CD4-positive, alpha-beta T cell (primary cell): ENCODE results near the gene NIF3L1. TPM values are rescaled to one million over a fixed set of nuclear protein-coding genes. Genes with fewer than 3 reads are reported as not detected.

Experiments
- ATAC-seq: fragments of 200-7000 bp; cut with Tn5 transposase; one replicate; pipeline ENCODE4 v1.10.0; 2022; ENCODE audit warnings: mild to moderate bottlenecking; ENCODE audit not compliant: poor library complexity
- CTCF ChIA-PET: fragments of 350-600 bp; sonication (Branson Sonifier 250); formaldehyde crosslinking; loops from one replicate; lab custom pipeline; 2021; ENCODE audit warnings: antibody characterized with exemption, inconsistent platforms; lab: Charles Lee
- POLR2A ChIA-PET: fragments of 350-600 bp; sonication (Branson Sonifier 250); formaldehyde crosslinking; loops from one replicate; lab custom pipeline; 2021; ENCODE audit warnings: antibody characterized with exemption, inconsistent platforms; lab: Charles Lee
- DNase-seq, 14 experiments: peaks; one replicate each; pipeline ENCODE4 v3.0.0-alpha.2; 2013 to 2020; ENCODE audit warnings: mixed read lengths in 2 of 14
- H3K27ac ChIP-seq, 2 donors: one replicate each; pipeline versions ENCODE4 v1.5.1 to v1.7.0; 2013; ENCODE audit warnings: low read length in 2 of 2, low read depth in 1 of 2, mild to moderate bottlenecking in 1 of 2
- H3K27me3 ChIP-seq, 2 experiments: 1 replicate in 1 of 2; 2 replicates in 1 of 2; pipeline versions ENCODE4 v1.6.1 to v1.7.0; 2013; ENCODE audit warnings: low read length in 2 of 2, control low read depth in 1 of 2, mild to moderate bottlenecking in 1 of 2, moderate library complexity in 1 of 2; ENCODE audit not compliant: insufficient read depth in 2 of 2, control insufficient read depth in 1 of 2
- H3K36me3 ChIP-seq: one replicate; pipeline ENCODE4 v1.6.1; 2013; ENCODE audit warnings: low read length, control low read depth; ENCODE audit not compliant: insufficient read depth
- H3K4me1 ChIP-seq: one replicate; pipeline ENCODE4 v1.6.1; 2013; ENCODE audit warnings: low read length, control low read depth; ENCODE audit not compliant: insufficient read depth
- H3K4me3 ChIP-seq: one replicate; pipeline ENCODE4 v1.5.1; 2013; ENCODE audit warnings: mild to moderate bottlenecking, low read length, moderate library complexity
- H3K9me3 ChIP-seq, 2 experiments: 1 replicate in 1 of 2; 2 replicates in 1 of 2; pipeline versions ENCODE4 v1.6.1 to v1.7.0; 2013; ENCODE audit warnings: low read length in 2 of 2, mild to moderate bottlenecking in 2 of 2, control low read depth in 1 of 2, moderate library complexity in 1 of 2; ENCODE audit not compliant: control insufficient read depth in 1 of 2, insufficient read depth in 1 of 2
- H3K27ac Mint-ChIP-seq: one replicate; pipeline ENCODE4 v1.8.0; 2020; ENCODE audit warnings: mixed read lengths
- H3K27me3 Mint-ChIP-seq: one replicate; pipeline ENCODE4 v1.8.0; 2021; ENCODE audit warnings: mixed read lengths
- H3K36me3 Mint-ChIP-seq: one replicate; pipeline ENCODE4 v1.8.0; 2021; ENCODE audit warnings: low read depth, mixed read lengths
- H3K4me1 Mint-ChIP-seq: one replicate; pipeline ENCODE4 v1.8.0; 2021; ENCODE audit warnings: low read depth, mixed read lengths
- H3K4me3 Mint-ChIP-seq: one replicate; pipeline ENCODE4 v1.8.0; 2020; ENCODE audit warnings: mild to moderate bottlenecking, mixed read lengths
- H3K9me3 Mint-ChIP-seq: one replicate; pipeline ENCODE4 v1.8.0; 2020; ENCODE audit warnings: mixed read lengths
- CTCF ChIP-seq: fragments of 200-600 bp; IDR thresholded peaks from one replicate; pipeline ENCODE4 v1.8.0; 2022; ENCODE audit warnings: antibody characterized with exemption, mild to moderate bottlenecking
- intact Hi-C, 2 experiments: fragments of 100-400 bp; cut with DNase I in 1 of 2; cut with micrococcal nuclease in 1 of 2; formaldehyde crosslinking; loops; one replicate each; pipeline versions ENCODE4 v1.15.1 to v1.9.0; 2023 to 2025; cut with DNase I, micrococcal nuclease
- polyA plus RNA-seq, 2 donors: library from polyadenylated mRNA; unstranded; fragments of 120-200 nt; gene quantifications; one replicate each; pipeline ENCODE4 v1.2.1, GENCODE V29; 2013
- total RNA-seq, 174 experiments: library from RNA in 2 of 174; stranded (reverse) in 2 of 174; gene quantifications; one replicate each; pipeline ENCODE4 v1.2.3 and lab custom pipeline; 2021 to 2026

The NIF3L1 gene
- 1 to 10 TPM; 6.1 to 6.7 TPM for total RNA-seq
- polyA plus RNA-seq (2013, experiment 1 of 2), result 19.5 TPM
- 18.7 TPM for polyA plus RNA-seq (2013, experiment 2 of 2)
- total RNA-seq (lab: John Stamatoyannopoulos, UW), result 5.8 to 41.2 (median 26.3) reads per million in 172 experiments

GRCh38 chr2:200888704-200889625 lies at the start of gene NIF3L1, which contains the start of gene PPIL3:
TSS of gene NIF3L1 (plus strand) at chr2:200889371. CDS start at chr2:200891944, 2,573 bp downstream.
TSS of gene PPIL3 (minus strand) at chr2:200889077. CDS start at chr2:200887615, 1,462 bp downstream.
- intact Hi-C loops, result loop anchor here (1.0 to 5.0 kb wide), 9 partner anchors 12 to 1378 kb away; partner anchors contain the start of genes BZW1 (in 1 of the 2), CLK1 (in 1 of the 2) and SGO2 (in 1 of the 2)
- ChIA-PET CTCF (interaction anchor here (0.6 to 2.1 kb wide), 10 partner anchors 10 to 348 kb away, joined by 3 to 16 read pairs (median 6); partner anchors contain the start of genes CLK1 and ORC2), POLR2A (interaction anchor here (0.6 to 4.2 kb wide), 29 partner anchors 9 to 1746 kb away, joined by 3 to 267 read pairs (median 5); partner anchors contain the start of genes ALS2, BZW1, CASP10 and CASP8)
- Mint-ChIP-seq H3K4me3 (peak within 1 kb of the TSS; percentile 94), H3K9me3 (no peaks in the 10 kb centered on the region), H3K27me3 (no peaks in the 10 kb centered on the region), H3K27ac (peak within 1 kb of the TSS; percentile 99), H3K36me3 (peaks cover 53% of the 10 kb centered on the region), H3K4me1 (peaks cover 42% of the 10 kb centered on the region)
- Histone ChIP-seq H3K27me3 (no peaks in the 10 kb centered on the region), H3K4me3 (peak within 1 kb of the TSS; percentile 64), H3K27ac (peak within 1 kb of the TSS; percentile 92 to 94), H3K4me1 (peaks cover 36% of the 10 kb centered on the region), H3K9me3 (no peaks in the 10 kb centered on the region), H3K36me3 (peaks cover 19% of the 10 kb centered on the region)
- no peak for TF ChIP-seq CTCF
- DNase-seq (peak; percentile 93 to 99 (median 95)), ATAC-seq (peak; percentile 67)

- no peaks in the 10 kb centered on the region for H3K27me3 ChIP-seq
- no peak for TF ChIP-seq CTCF
- CTCF ChIA-PET, result interaction anchor here (0.5 kb wide), 1 partner anchor 23 kb away, joined by 3 read pairs; no protein-coding TSS in a partner anchor
- intact Hi-C loops, result no loop called here
- Mint-ChIP-seq H3K9me3 (no peaks in the 10 kb centered on the region), H3K36me3 (no peaks in the 10 kb centered on the region), H3K4me3 (no peak overlapping the region), H3K27me3 (no peaks in the 10 kb centered on the region), H3K27ac (no peak overlapping the region), H3K4me1 (no peaks in the 10 kb centered on the region)
- H3K27ac ChIP-seq, result no peak overlapping the region
- H3K9me3 ChIP-seq, result peaks cover 12 to 28% of the 10 kb centered on the region in 2 experiments
- no peak for DNase-seq
- H3K36me3 ChIP-seq, result no peaks in the 10 kb centered on the region
- POLR2A ChIA-PET, result no interaction called here
- ATAC-seq, result no peak
- H3K4me1 ChIP-seq, result no peaks in the 10 kb centered on the region
- H3K4me3 ChIP-seq, result no peak overlapping the region
Observed at GRCh38 chr2:200839513-200839912, 49.7 kb upstream of the NIF3L1 start.
